HG03354 (cell line): ENCODE results near the gene MBOAT7.

ENCODE experiments used
- ATAC-seq: cut with Tn5 transposase; IDR thresholded peaks from one replicate; pipeline ENCODE4 v1.9.1; 2021; ENCODE audit warnings: mild to moderate bottlenecking; ENCODE audit not compliant: unreplicated experiment, poor library complexity, severe bottlenecking

The MBOAT7 gene

GRCh38 chr19:54127688-54128440, 61.5 kb downstream of the MBOAT7 start:
- ATAC-seq: no peak

GRCh38 chr19:54125713-54126112, 63.7 kb downstream of the MBOAT7 start:
- ATAC-seq: no peak

- ATAC-seq: no peak
Measured at GRCh38 chr19:54124393-54124792, 65.0 kb downstream of the MBOAT7 start.

GRCh38 chr19:54123682-54124081, 65.7 kb downstream of the MBOAT7 start:
- ATAC-seq: no peak
